ENCODE data around the gene ZFYVE9. TPM values are rescaled to one million over a fixed set of nuclear protein-coding genes. Genes with fewer than 3 reads are reported as not detected.

ZFYVE9 gene
- total and polyA plus RNA-seq, 4 donors: 38.9 to 96.7 (median 46.1) TPM

DNA sequence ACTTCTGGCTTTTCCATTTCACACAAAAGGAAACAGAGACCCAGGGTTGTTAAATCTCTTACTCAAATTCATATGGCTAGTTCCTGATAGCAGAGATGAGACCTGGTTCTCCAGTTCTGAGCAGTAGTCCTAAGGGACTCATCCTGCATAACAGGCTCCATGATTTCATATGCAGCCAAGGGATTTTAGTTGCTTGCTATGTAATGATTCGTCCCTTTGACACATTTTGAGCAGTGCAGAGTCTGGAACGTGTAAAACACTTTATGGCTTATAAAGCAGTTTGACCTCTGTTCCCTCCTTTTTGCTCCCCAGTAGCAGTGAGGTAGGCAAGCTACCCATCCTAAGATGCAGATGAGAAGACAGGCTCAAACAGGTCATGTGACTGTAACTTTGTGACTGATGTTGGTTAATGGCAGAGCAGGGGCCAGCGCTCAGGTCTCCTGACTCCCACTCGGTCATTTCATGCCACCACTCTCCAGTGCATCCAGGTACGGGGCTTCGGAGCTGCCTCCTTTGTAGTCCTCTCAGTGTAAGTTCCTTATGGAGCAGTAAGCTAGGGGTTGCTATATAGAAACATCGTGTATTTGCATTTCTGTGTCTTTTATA lies 199.9 kb downstream of the ZFYVE9 start:
- Histone ChIP-seq H3K9me3 (ENCODE audit: control insufficient read depth, insufficient read depth, low read length) (no peaks in the 10 kb centered on the region), H3K4me3 (ENCODE audit: low read depth, low read length) (no peak overlapping the region), H3K27ac (ENCODE audit: low read depth, low read length) (no peak overlapping the region), H3K4me1 (ENCODE audit: control insufficient read depth, insufficient read depth, low read length) (no peaks in the 10 kb centered on the region), H3K36me3 (ENCODE audit: control insufficient read depth, insufficient read depth, low read length) (peaks cover 19% of the 10 kb centered on the region), H3K27me3 (ENCODE audit: control insufficient read depth, insufficient read depth, low read length) (no peaks in the 10 kb centered on the region)
- 47% methylated on average over 2 of the region's 7 CpGs for WGBS (ENCODE audit: insufficient coverage)
- DNase-seq (ENCODE audit: low read depth in 4 of 6, low spot score in 6 of 6): peak in 1 of 6 donors; percentile 30

GRCh38 chr1:52343979-52344378 lies 202.1 kb downstream of the ZFYVE9 start:
- H3K4me3 ChIP-seq (ENCODE audit: low read depth, low read length): no peak overlapping the region
- H3K4me1 ChIP-seq (ENCODE audit: control insufficient read depth, insufficient read depth, low read length): peaks cover 3% of the 10 kb centered on the region
- H3K27ac ChIP-seq (ENCODE audit: low read depth, low read length): no peak overlapping the region
- no peak for DNase-seq (ENCODE audit: low read depth in 4 of 6, low spot score in 6 of 6)
- H3K27me3 ChIP-seq (ENCODE audit: control insufficient read depth, insufficient read depth, low read length): no peaks in the 10 kb centered on the region
- no CpG with 5 or more reads among the region's 3 CpGs for WGBS (ENCODE audit: insufficient coverage)
- peaks cover 16% of the 10 kb centered on the region for H3K36me3 ChIP-seq (ENCODE audit: control insufficient read depth, insufficient read depth, low read length)
- no peaks in the 10 kb centered on the region for H3K9me3 ChIP-seq (ENCODE audit: control insufficient read depth, insufficient read depth, low read length)

GRCh38 chr1:52345252-52345651 lies 203.4 kb downstream of the ZFYVE9 start:
- H3K27ac ChIP-seq (ENCODE audit: low read depth, low read length): no peak overlapping the region
- H3K4me3 ChIP-seq (ENCODE audit: low read depth, low read length): no peak overlapping the region
- no peak for DNase-seq (ENCODE audit: low read depth in 4 of 6, low spot score in 6 of 6)
- peaks cover 3% of the 10 kb centered on the region for H3K4me1 ChIP-seq (ENCODE audit: control insufficient read depth, insufficient read depth, low read length)
- whole genome bisulfite sequencing (ENCODE audit: insufficient coverage): 100% methylated on average over 1 of the region's 2 CpGs
- H3K9me3 ChIP-seq (ENCODE audit: control insufficient read depth, insufficient read depth, low read length): no peaks in the 10 kb centered on the region
- H3K36me3 ChIP-seq (ENCODE audit: control insufficient read depth, insufficient read depth, low read length): peaks cover 16% of the 10 kb centered on the region
- H3K27me3 ChIP-seq (ENCODE audit: control insufficient read depth, insufficient read depth, low read length): no peaks in the 10 kb centered on the region

DNA sequence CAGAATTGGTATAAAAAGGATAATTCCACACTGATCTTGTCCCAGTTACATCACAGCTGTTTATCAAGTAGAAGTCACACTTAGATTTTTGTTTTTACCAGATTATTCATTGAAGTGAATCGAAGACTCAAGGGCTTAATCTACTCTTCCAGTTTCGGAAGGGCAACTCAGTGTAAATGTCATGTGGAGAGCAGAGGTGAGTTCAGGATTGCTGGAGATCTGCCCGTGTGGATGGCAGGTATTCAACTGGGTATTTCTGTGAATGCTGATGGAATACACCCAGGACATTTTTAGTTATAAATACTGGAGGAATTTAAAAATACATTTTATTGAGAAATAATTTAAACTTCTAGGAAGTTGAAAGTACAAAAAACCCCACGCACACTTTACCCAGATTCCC lies 204.8 kb downstream of the ZFYVE9 start:
- H3K4me3 ChIP-seq (ENCODE audit: low read depth, low read length): no peak overlapping the region
- H3K27ac ChIP-seq (ENCODE audit: low read depth, low read length): no peak overlapping the region
- H3K36me3 ChIP-seq (ENCODE audit: control insufficient read depth, insufficient read depth, low read length): peaks cover 16% of the 10 kb centered on the region
- peaks cover 3% of the 10 kb centered on the region for H3K4me1 ChIP-seq (ENCODE audit: control insufficient read depth, insufficient read depth, low read length)
- no peak for DNase-seq (ENCODE audit: low read depth in 4 of 6, low spot score in 6 of 6)
- no peaks in the 10 kb centered on the region for H3K27me3 ChIP-seq (ENCODE audit: control insufficient read depth, insufficient read depth, low read length)
- no peaks in the 10 kb centered on the region for H3K9me3 ChIP-seq (ENCODE audit: control insufficient read depth, insufficient read depth, low read length)
- WGBS (ENCODE audit: insufficient coverage): 83% methylated on average over 1 of the region's 4 CpGs

DNA sequence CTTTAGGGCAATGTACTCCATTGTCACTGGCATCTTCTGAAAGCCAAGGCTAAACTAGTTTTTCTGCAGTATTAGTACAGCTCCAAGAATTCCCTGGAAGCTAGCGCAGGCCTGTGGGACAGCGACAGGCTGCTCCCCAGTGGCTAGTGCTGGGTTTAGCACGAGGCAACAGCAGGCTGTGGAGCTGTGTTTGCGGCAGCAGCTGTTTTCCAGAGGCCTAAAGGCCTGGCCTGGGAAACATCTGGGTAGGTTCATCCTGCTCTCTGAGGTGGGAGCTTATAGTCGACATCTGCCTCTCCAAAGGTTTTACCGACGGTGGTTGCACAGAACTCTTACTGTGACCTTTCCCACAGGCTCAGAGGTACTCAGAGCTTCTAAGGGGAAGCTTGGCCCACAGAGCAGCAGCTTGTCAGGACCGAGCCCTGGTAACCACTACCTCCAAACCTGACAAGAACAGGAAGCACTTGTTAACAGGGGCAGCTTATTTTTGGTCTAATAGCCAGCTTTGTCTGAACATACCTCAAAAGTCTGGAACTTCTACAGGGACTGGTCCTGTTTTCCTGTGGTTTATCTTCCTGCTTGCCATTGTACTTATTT lies 206.9 kb downstream of the ZFYVE9 start:
- Histone ChIP-seq H3K36me3 (ENCODE audit: control insufficient read depth, insufficient read depth, low read length) (peaks cover 24% of the 10 kb centered on the region), H3K27me3 (ENCODE audit: control insufficient read depth, insufficient read depth, low read length) (no peaks in the 10 kb centered on the region), H3K4me3 (ENCODE audit: low read depth, low read length) (no peak overlapping the region), H3K27ac (ENCODE audit: low read depth, low read length) (no peak overlapping the region), H3K4me1 (ENCODE audit: control insufficient read depth, insufficient read depth, low read length) (peaks cover 3% of the 10 kb centered on the region), H3K9me3 (ENCODE audit: control insufficient read depth, insufficient read depth, low read length) (no peaks in the 10 kb centered on the region)
- DNase-seq (ENCODE audit: low read depth in 4 of 6, low spot score in 6 of 6): peak in 2 of 6 donors; percentile 51 to 64
- WGBS (ENCODE audit: insufficient coverage): 34% methylated on average over 8 of the region's 8 CpGs

DNA sequence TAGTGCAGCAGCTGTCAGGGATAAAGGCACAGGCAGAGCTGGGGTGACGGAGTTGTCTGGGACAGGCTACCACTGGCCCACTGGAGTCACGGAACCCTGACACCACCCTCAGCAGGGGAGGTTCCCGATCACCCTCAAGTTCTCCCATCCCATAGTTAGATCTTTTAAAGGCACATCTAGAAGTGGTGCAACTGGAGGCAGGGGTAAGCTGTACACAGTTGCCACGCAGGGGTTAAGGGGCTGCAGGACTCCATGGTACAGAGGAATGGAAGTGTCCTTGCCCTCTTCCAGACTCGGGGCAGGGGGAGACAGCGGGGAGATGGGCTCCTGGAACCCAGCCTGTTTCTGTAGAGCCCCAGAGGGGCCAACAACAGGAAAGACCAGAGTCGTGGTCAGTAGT lies 210.8 kb downstream of the ZFYVE9 start:
- WGBS (ENCODE audit: insufficient coverage): 91% methylated on average over 5 of the region's 7 CpGs

GRCh38 chr1:52355436-52355835 lies 213.5 kb downstream of the ZFYVE9 start:
- peaks cover 83% of the 10 kb centered on the region for H3K36me3 ChIP-seq (ENCODE audit: control insufficient read depth, insufficient read depth, low read length)
- no peaks in the 10 kb centered on the region for H3K9me3 ChIP-seq (ENCODE audit: control insufficient read depth, insufficient read depth, low read length)
- no peak overlapping the region for H3K27ac ChIP-seq (ENCODE audit: low read depth, low read length)
- WGBS (ENCODE audit: insufficient coverage): 98% methylated on average over 6 of the region's 8 CpGs
- no peaks in the 10 kb centered on the region for H3K27me3 ChIP-seq (ENCODE audit: control insufficient read depth, insufficient read depth, low read length)
- peaks cover under 1% of the 10 kb centered on the region for H3K4me1 ChIP-seq (ENCODE audit: control insufficient read depth, insufficient read depth, low read length)
- H3K4me3 ChIP-seq (ENCODE audit: low read depth, low read length): no peak overlapping the region
- no peak for DNase-seq (ENCODE audit: low read depth in 4 of 6, low spot score in 6 of 6)

More for the DNA sequence above, 210.8 kb downstream of the ZFYVE9 start:
- Histone ChIP-seq H3K4me3 (ENCODE audit: low read depth, low read length) (no peak overlapping the region), H3K27me3 (ENCODE audit: control insufficient read depth, insufficient read depth, low read length) (no peaks in the 10 kb centered on the region), H3K9me3 (ENCODE audit: control insufficient read depth, insufficient read depth, low read length) (no peaks in the 10 kb centered on the region), H3K4me1 (ENCODE audit: control insufficient read depth, insufficient read depth, low read length) (peaks cover 3% of the 10 kb centered on the region), H3K27ac (ENCODE audit: low read depth, low read length) (peak overlapping the region; percentile 55), H3K36me3 (ENCODE audit: control insufficient read depth, insufficient read depth, low read length) (peaks cover 55% of the 10 kb centered on the region)
- DNase-seq (ENCODE audit: low read depth in 4 of 6, low spot score in 6 of 6): no peak

DNA sequence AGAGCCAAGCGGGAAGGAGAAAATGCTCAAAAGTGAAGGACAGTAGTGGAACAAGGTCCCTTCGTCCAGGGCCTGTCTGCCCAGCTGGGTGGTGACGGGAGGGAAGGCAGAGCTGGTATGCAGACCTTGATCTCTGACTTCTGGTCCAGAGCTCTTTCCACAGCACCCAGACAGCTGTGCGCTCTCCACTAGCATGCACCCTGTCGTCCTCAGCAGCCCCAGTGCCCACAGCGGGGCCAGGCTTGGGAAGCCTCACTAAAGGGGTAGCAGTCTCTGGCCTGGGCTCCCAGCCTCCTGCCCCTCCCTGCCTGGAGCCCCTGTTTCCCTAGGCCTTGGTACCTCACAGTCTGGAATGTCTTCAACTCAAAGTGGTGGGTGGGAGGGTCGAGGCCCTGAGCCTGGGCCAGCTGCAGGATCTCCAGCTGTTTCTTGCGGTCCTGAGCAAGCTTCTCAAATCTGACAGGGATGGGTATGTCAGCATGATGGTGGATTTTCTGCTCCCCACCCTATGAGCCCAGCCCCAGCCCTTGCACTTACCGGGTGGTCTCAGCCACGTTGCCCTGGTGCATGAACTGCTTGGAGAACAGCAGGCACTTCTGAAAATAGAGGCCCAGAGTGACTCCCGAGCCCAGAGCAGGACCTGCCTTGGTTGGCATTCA lies 214.1 kb downstream of the ZFYVE9 start:
- DNase-seq (ENCODE audit: low read depth in 4 of 6, low spot score in 6 of 6): no peak
- H3K27me3 ChIP-seq (ENCODE audit: control insufficient read depth, insufficient read depth, low read length): no peaks in the 10 kb centered on the region
- 89% methylated on average over 10 of the region's 11 CpGs for WGBS (ENCODE audit: insufficient coverage)
- no peak overlapping the region for H3K4me3 ChIP-seq (ENCODE audit: low read depth, low read length)
- no peaks in the 10 kb centered on the region for H3K9me3 ChIP-seq (ENCODE audit: control insufficient read depth, insufficient read depth, low read length)
- H3K4me1 ChIP-seq (ENCODE audit: control insufficient read depth, insufficient read depth, low read length): peaks cover 6% of the 10 kb centered on the region
- peaks cover 84% of the 10 kb centered on the region for H3K36me3 ChIP-seq (ENCODE audit: control insufficient read depth, insufficient read depth, low read length)
- H3K27ac ChIP-seq (ENCODE audit: low read depth, low read length): no peak overlapping the region

GRCh38 chr1:52356818-52357355 lies 215.0 kb downstream of the ZFYVE9 start:
- no peak for DNase-seq (ENCODE audit: low read depth in 4 of 6, low spot score in 6 of 6)
- Histone ChIP-seq H3K4me3 (ENCODE audit: low read depth, low read length) (no peak overlapping the region), H3K27me3 (ENCODE audit: control insufficient read depth, insufficient read depth, low read length) (no peaks in the 10 kb centered on the region), H3K36me3 (ENCODE audit: control insufficient read depth, insufficient read depth, low read length) (peaks cover 93% of the 10 kb centered on the region), H3K27ac (ENCODE audit: low read depth, low read length) (no peak overlapping the region), H3K4me1 (ENCODE audit: control insufficient read depth, insufficient read depth, low read length) (peaks cover 7% of the 10 kb centered on the region), H3K9me3 (ENCODE audit: control insufficient read depth, insufficient read depth, low read length) (no peaks in the 10 kb centered on the region)
- WGBS (ENCODE audit: insufficient coverage): 89% methylated on average over 7 of the region's 8 CpGs

All from spinal cord (tissue), 10 donors.